ENCODE data around the gene PRCC. TPM values are rescaled to one million over a fixed set of nuclear protein-coding genes. Genes with fewer than 3 reads are reported as not detected.

PRCC gene
- total and polyA plus RNA-seq, 2 of the 8 experiments (the other 6 are each of a cell fraction or from before 2014, with no cell fraction given), result 95.2 to 115 TPM

GRCh38 chr1:156839426-156840109 is 72.2 kb downstream of the PRCC start:
- no peak overlapping the region for H3K9ac ChIP-seq (replicated peaks in 1 of 4; ENCODE audit: extremely low read depth in 1 of 4, low read depth in 3 of 4, low read length in 3 of 4)

More at GRCh38 chr1:156839426-156840109, 72.2 kb downstream of the PRCC start:
- TF ChIP-seq, protein P1, sequence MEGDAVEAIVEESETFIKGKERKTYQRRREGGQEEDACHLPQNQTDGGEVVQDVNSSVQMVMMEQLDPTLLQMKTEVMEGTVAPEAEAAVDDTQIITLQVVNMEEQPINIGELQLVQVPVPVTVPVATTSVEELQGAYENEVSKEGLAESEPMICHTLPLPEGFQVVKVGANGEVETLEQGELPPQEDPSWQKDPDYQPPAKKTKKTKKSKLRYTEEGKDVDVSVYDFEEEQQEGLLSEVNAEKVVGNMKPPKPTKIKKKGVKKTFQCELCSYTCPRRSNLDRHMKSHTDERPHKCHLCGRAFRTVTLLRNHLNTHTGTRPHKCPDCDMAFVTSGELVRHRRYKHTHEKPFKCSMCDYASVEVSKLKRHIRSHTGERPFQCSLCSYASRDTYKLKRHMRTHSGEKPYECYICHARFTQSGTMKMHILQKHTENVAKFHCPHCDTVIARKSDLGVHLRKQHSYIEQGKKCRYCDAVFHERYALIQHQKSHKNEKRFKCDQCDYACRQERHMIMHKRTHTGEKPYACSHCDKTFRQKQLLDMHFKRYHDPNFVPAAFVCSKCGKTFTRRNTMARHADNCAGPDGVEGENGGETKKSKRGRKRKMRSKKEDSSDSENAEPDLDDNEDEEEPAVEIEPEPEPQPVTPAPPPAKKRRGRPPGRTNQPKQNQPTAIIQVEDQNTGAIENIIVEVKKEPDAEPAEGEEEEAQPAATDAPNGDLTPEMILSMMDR (IDR thresholded peaks at IDR 0.05; ENCODE audit: control extremely low read depth in 1 of 3, insufficient read depth in 1 of 3, low read depth in 1 of 3, low read length in 3 of 3), result no peak
- TF ChIP-seq ATF2 (IDR thresholded peaks at IDR 0.05; ENCODE audit: low read length), result no peak
- TF ChIP-seq RFX5 (IDR thresholded peaks at IDR 0.05; ENCODE audit: borderline replicate concordance, low read depth, low read length), result no peak
- CTCF ChIA-PET (ENCODE audit: partially characterized antibody), result interaction anchor here (0.7 to 22.0 kb wide), 33 partner anchors 12 to 215 kb away, joined by 3 to 556 read pairs (median 6); partner anchors contain the start of genes INSRR, LRRC71, NTRK1 and PEAR1
- no peak overlapping the region for H3K23ac ChIP-seq (ENCODE audit: insufficient read length)
- H3K23me2 ChIP-seq (ENCODE audit: low read depth, low read length), result no peaks in the 10 kb centered on the region
- FAIRE-seq, result no peak
- no peak overlapping the region for H2BK5ac ChIP-seq (ENCODE audit: low read depth, low read length)
- H2BK20ac ChIP-seq (ENCODE audit: low read length), result no peak overlapping the region
- no peaks in the 10 kb centered on the region for H3K9me3 ChIP-seq (ENCODE audit: insufficient read depth in 2 of 2, low read depth in 1 of 2, low read length in 1 of 2)
- no peak overlapping the region for H2AFZ ChIP-seq (ENCODE audit: low read length)
- H3K27me3 ChIP-seq (replicated peaks in 1 of 4; ENCODE audit: control insufficient read depth in 3 of 4, extremely low read depth in 1 of 4, insufficient read depth in 3 of 4, low read length in 3 of 4), result peaks cover 14 to 29% (median 27%) of the 10 kb centered on the region in 4 experiments
- no peak overlapping the region for H3K14ac ChIP-seq (ENCODE audit: insufficient read length)
- no peak overlapping the region for H4K91ac ChIP-seq (replicated peaks; ENCODE audit: insufficient read length, low read length)
- H2BK15ac ChIP-seq (ENCODE audit: low read length), result no peak overlapping the region
- no peak overlapping the region for H2AK5ac ChIP-seq (ENCODE audit: low read depth, low read length)
- H3K18ac ChIP-seq (ENCODE audit: extremely low read depth, low read length), result no peak overlapping the region
- H3K4me2 ChIP-seq (ENCODE audit: insufficient read depth in 1 of 2, low read depth in 2 of 2, low read length in 2 of 2), result no peak overlapping the region
- H3K4ac ChIP-seq (replicated peaks; ENCODE audit: insufficient read length, low read depth, low read length), result no peak overlapping the region
- no peak overlapping the region for H3K4me3 ChIP-seq (ENCODE audit: extremely low read depth in 1 of 4, insufficient read depth in 2 of 4, low read depth in 3 of 4, low read length in 4 of 4)
- H3K36me3 ChIP-seq (ENCODE audit: control insufficient read depth in 2 of 4, insufficient read depth in 4 of 4, low read length in 3 of 4), result no peaks in the 10 kb centered on the region
- H3K27ac ChIP-seq (ENCODE audit: low read depth, low read length), result no peak overlapping the region
- POLR2A ChIA-PET (ENCODE audit: partially characterized antibody), result interaction anchor here (0.9 to 1.3 kb wide), 7 partner anchors 9 to 47 kb away, joined by 3 to 5 read pairs (median 4); partner anchors contain the start of gene NTRK1
- H2BK12ac ChIP-seq (ENCODE audit: low read depth, low read length), result no peak overlapping the region
- no peak overlapping the region for H4K5ac ChIP-seq (ENCODE audit: insufficient read length, low read depth, low read length)
- DNase-seq (ENCODE audit: low read depth in 1 of 2, low spot score in 2 of 2), result no peak
- H3K56ac ChIP-seq (replicated peaks; ENCODE audit: insufficient read length, low read depth, low read length), result no peak overlapping the region
- H4K8ac ChIP-seq (ENCODE audit: extremely low read depth, insufficient read depth, low read length), result no peak overlapping the region; the same call in 1 of the 2 replicates
- no peaks in the 10 kb centered on the region for H3K79me1 ChIP-seq (ENCODE audit: low read depth, low read length)
- no peak overlapping the region for H2BK120ac ChIP-seq (replicated peaks; ENCODE audit: low read depth, low read length)
- peaks cover 6 to 7% of the 10 kb centered on the region in 2 experiments for H4K20me1 ChIP-seq (replicated peaks in 1 of 2; ENCODE audit: control insufficient read depth in 1 of 2, insufficient read depth in 2 of 2, low read length in 2 of 2)
- peaks cover 0 to 5% (median 5%) of the 10 kb centered on the region in 4 experiments; a peak in 5 of 7 replicates for H3K4me1 ChIP-seq (replicated peaks in 1 of 4; ENCODE audit: control insufficient read depth in 3 of 4, insufficient read depth in 4 of 4, low read length in 3 of 4)
- 69% methylated on average over 9 of the region's 9 CpGs; no CpG with 5 or more reads in 1 of the 2 experiments for WGBS, 2 experiments (ENCODE audit: extremely low coverage in 1 of 2, insufficient coverage in 1 of 2, insufficient read length in 1 of 2, insufficient replicate concordance in 2 of 2, low coverage in 1 of 2, low lambda C conversion rate in 2 of 2, missing lambda C conversion rate in 1 of 2)
- H3K79me2 ChIP-seq (ENCODE audit: control insufficient read depth in 1 of 2, insufficient read depth in 2 of 2, low read length in 2 of 2), result no peaks in the 10 kb centered on the region
